Trophoblast cell (in vitro differentiated cells and primary cell): ENCODE results near the gene PARD3B.

Experiments
- DNase-seq, 2 donors: peaks; one replicate each; pipeline ENCODE4 v3.0.0-alpha.2; 2016
- H2AFZ ChIP-seq: 2 replicates; pipeline ENCODE4 v1.6.1; 2013; ENCODE audit warnings: low read length, moderate library complexity, mild to moderate bottlenecking; ENCODE audit not compliant: insufficient read depth, poor library complexity
- H2AK5ac ChIP-seq: 2 replicates; pipeline ENCODE4 v1.6.1; 2013; ENCODE audit warnings: mild to moderate bottlenecking, low read length
- H2BK120ac ChIP-seq: 2 replicates; pipeline ENCODE4 v1.6.1; 2013; ENCODE audit warnings: low read length, mild to moderate bottlenecking, moderate library complexity; ENCODE audit not compliant: insufficient read depth, poor library complexity
- H2BK12ac ChIP-seq: 2 replicates; pipeline ENCODE4 v1.6.1; 2013; ENCODE audit warnings: mild to moderate bottlenecking, low read length, moderate library complexity
- H2BK5ac ChIP-seq: 2 replicates; pipeline ENCODE4 v1.6.1; 2013; ENCODE audit warnings: low read length, low read depth, moderate library complexity, mild to moderate bottlenecking; ENCODE audit not compliant: poor library complexity
- H3K14ac ChIP-seq: 2 replicates; pipeline ENCODE4 v1.6.1; 2013; ENCODE audit warnings: mild to moderate bottlenecking, low read length
- H3K18ac ChIP-seq: 2 replicates; pipeline ENCODE4 v1.6.1; 2013; ENCODE audit warnings: mild to moderate bottlenecking, low read length
- H3K23ac ChIP-seq: 2 replicates; pipeline ENCODE4 v1.6.1; 2013; ENCODE audit warnings: low read length
- H3K27ac ChIP-seq: 2 replicates; pipeline ENCODE4 v1.5.1; 2013; ENCODE audit warnings: low read depth, mild to moderate bottlenecking, inconsistent platforms, low read length, moderate library complexity
- H3K27me3 ChIP-seq: 2 replicates; pipeline ENCODE4 v1.6.1; 2013; ENCODE audit warnings: inconsistent platforms, mild to moderate bottlenecking, low read length, moderate library complexity; ENCODE audit not compliant: insufficient read depth
- H3K36me3 ChIP-seq, 2 experiments: 1 replicate in 1 of 2; 2 replicates in 1 of 2; pipeline ENCODE4 v1.6.1; 2013; ENCODE audit warnings: low read length in 2 of 2, mild to moderate bottlenecking in 2 of 2, moderate library complexity in 1 of 2; ENCODE audit not compliant: insufficient read depth in 2 of 2, control insufficient read depth in 1 of 2
- H3K4ac ChIP-seq: 2 replicates; pipeline ENCODE4 v1.6.1; 2013; ENCODE audit warnings: low read depth, mild to moderate bottlenecking, low read length, moderate library complexity
- H3K4me1 ChIP-seq, 2 experiments: 1 replicate in 1 of 2; 2 replicates in 1 of 2; pipeline ENCODE4 v1.6.1; 2013; ENCODE audit warnings: low read length in 2 of 2, mild to moderate bottlenecking in 2 of 2, moderate library complexity in 1 of 2; ENCODE audit not compliant: insufficient read depth in 2 of 2, control insufficient read depth in 1 of 2
- H3K4me2 ChIP-seq: 2 replicates; pipeline ENCODE4 v1.6.1; 2013; ENCODE audit warnings: inconsistent platforms, mild to moderate bottlenecking, low read length, moderate library complexity
- H3K4me3 ChIP-seq: 2 replicates; pipeline ENCODE4 v1.5.1; 2013; ENCODE audit warnings: mild to moderate bottlenecking, low read depth, low read length, inconsistent platforms
- H3K79me1 ChIP-seq: one replicate; pipeline ENCODE4 v1.6.1; 2013; ENCODE audit warnings: low read length
- H3K79me2 ChIP-seq: 2 replicates; pipeline ENCODE4 v1.6.1; 2013; ENCODE audit warnings: low read length, mild to moderate bottlenecking; ENCODE audit not compliant: control insufficient read depth, insufficient read depth, poor library complexity
- H3K9ac ChIP-seq: 2 replicates; pipeline ENCODE4 v1.6.1; 2013; ENCODE audit warnings: mild to moderate bottlenecking, low read length
- H3K9me3 ChIP-seq: 2 replicates; pipeline ENCODE4 v1.6.1; 2013; ENCODE audit warnings: low read depth, mild to moderate bottlenecking, control low read depth, inconsistent platforms, low read length; ENCODE audit not compliant: insufficient read depth
- H4K12ac ChIP-seq: 2 replicates; pipeline ENCODE4 v1.6.1; 2013; ENCODE audit warnings: low read depth, mild to moderate bottlenecking, low read length, moderate library complexity
- H4K8ac ChIP-seq: 2 replicates; pipeline ENCODE4 v1.6.1; 2013; ENCODE audit warnings: low read depth, mild to moderate bottlenecking, low read length, moderate library complexity
- H4K91ac ChIP-seq: one replicate; pipeline ENCODE4 v1.6.1; 2013; ENCODE audit warnings: low read depth, mild to moderate bottlenecking, low read length, moderate library complexity
- WGBS: extraction: QIAGEN DNeasy Blood & Tissue Kit; methylation state at CpG from one replicate; pipeline ENCODE4 v1.1.7; 2013; ENCODE audit warnings: missing lambda C conversion rate; ENCODE audit not compliant: insufficient read length, insufficient coverage; ENCODE audit errors: extremely low coverage; 5-methylcytosine and 5-hydroxymethylcytosine counted together

The PARD3B gene

GRCh38 chr2:204876311-204876710 lies 331.0 kb downstream of the PARD3B start:
- no peaks in the 10 kb centered on the region for H3K27me3 ChIP-seq
- no peak overlapping the region for H3K4me3 ChIP-seq
- no peak for DNase-seq
- no peak overlapping the region for H3K4me2 ChIP-seq
- no peak overlapping the region for H3K4ac ChIP-seq
- H3K79me1 ChIP-seq: peaks cover 6% of the 10 kb centered on the region
- H2AK5ac ChIP-seq: no peak overlapping the region
- no peak overlapping the region for H4K91ac ChIP-seq
- no peak overlapping the region for H3K27ac ChIP-seq
- no CpG with 5 or more reads among the region's 4 CpGs for WGBS
- H3K36me3 ChIP-seq: no peaks in the 10 kb centered on the region
- H3K18ac ChIP-seq: no peak overlapping the region
- no peak overlapping the region for H2AFZ ChIP-seq
- H3K4me1 ChIP-seq: peaks cover 2 to 5% of the 10 kb centered on the region in 2 experiments
- no peak overlapping the region for H3K23ac ChIP-seq
- H3K9me3 ChIP-seq: no peaks in the 10 kb centered on the region
- H2BK12ac ChIP-seq: no peak overlapping the region
- no peak overlapping the region for H4K12ac ChIP-seq
- H2BK120ac ChIP-seq: no peak overlapping the region
- H3K79me2 ChIP-seq: no peaks in the 10 kb centered on the region
- H2BK5ac ChIP-seq: no peak overlapping the region
- no peak overlapping the region for H3K9ac ChIP-seq
- no peak overlapping the region for H4K8ac ChIP-seq
- H3K14ac ChIP-seq: no peak overlapping the region

- H3K23ac ChIP-seq: no peak overlapping the region
- no peak overlapping the region for H4K12ac ChIP-seq
- H2BK5ac ChIP-seq: no peak overlapping the region
- DNase-seq: no peak
- no peak overlapping the region for H4K91ac ChIP-seq
- H3K4me3 ChIP-seq: no peak overlapping the region
- no peaks in the 10 kb centered on the region for H3K27me3 ChIP-seq
- no peak overlapping the region for H3K14ac ChIP-seq
- H3K9me3 ChIP-seq: no peaks in the 10 kb centered on the region
- no peaks in the 10 kb centered on the region for H3K79me2 ChIP-seq
- no peak overlapping the region for H2BK120ac ChIP-seq
- H3K4me1 ChIP-seq: peaks cover 2 to 5% of the 10 kb centered on the region in 2 experiments
- peaks cover 8% of the 10 kb centered on the region for H3K79me1 ChIP-seq
- no peak overlapping the region for H2AFZ ChIP-seq
- H4K8ac ChIP-seq: no peak overlapping the region
- H2BK12ac ChIP-seq: no peak overlapping the region
- no peaks in the 10 kb centered on the region for H3K36me3 ChIP-seq
- H3K4me2 ChIP-seq: no peak overlapping the region
- H2AK5ac ChIP-seq: no peak overlapping the region
- H3K4ac ChIP-seq: no peak overlapping the region
- H3K9ac ChIP-seq: no peak overlapping the region
- no peak overlapping the region for H3K27ac ChIP-seq
- H3K18ac ChIP-seq: no peak overlapping the region
Observed at GRCh38 chr2:204877691-204878090, 332.4 kb downstream of the PARD3B start.

- Histone ChIP-seq H2BK5ac (no peak overlapping the region), H2BK120ac (no peak overlapping the region), H4K91ac (no peak overlapping the region), H3K4me2 (no peak overlapping the region), H3K27ac (no peak overlapping the region), H2BK12ac (no peak overlapping the region), H3K9ac (no peak overlapping the region), H3K18ac (no peak overlapping the region), H4K8ac (no peak overlapping the region), H3K27me3 (no peaks in the 10 kb centered on the region), H2AFZ (no peak overlapping the region), H3K4me1 (peaks cover 2 to 5% of the 10 kb centered on the region in 2 experiments), H3K14ac (no peak overlapping the region), H3K36me3 (no peaks in the 10 kb centered on the region), H2AK5ac (no peak overlapping the region), H3K4ac (no peak overlapping the region), H3K23ac (no peak overlapping the region), H3K4me3 (no peak overlapping the region), H3K9me3 (no peaks in the 10 kb centered on the region), H3K79me1 (peaks cover 6% of the 10 kb centered on the region), H3K79me2 (no peaks in the 10 kb centered on the region), H4K12ac (no peak overlapping the region)
- no CpG with 5 or more reads among the region's 3 CpGs for WGBS
- DNase-seq: no peak
Observed at GRCh38 chr2:204880928-204881327, 335.7 kb downstream of the PARD3B start.

- Histone ChIP-seq H4K12ac (no peak overlapping the region), H3K14ac (no peak overlapping the region), H3K9ac (no peak overlapping the region), H3K4ac (no peak overlapping the region), H3K4me3 (no peak overlapping the region), H3K27me3 (no peaks in the 10 kb centered on the region), H2AK5ac (no peak overlapping the region), H4K8ac (no peak overlapping the region), H3K23ac (no peak overlapping the region), H2BK120ac (peak overlapping the region; percentile 29), H2AFZ (no peak overlapping the region), H3K79me2 (no peaks in the 10 kb centered on the region), H3K27ac (peak overlapping the region; percentile 52), H3K79me1 (peaks cover 10% of the 10 kb centered on the region), H3K36me3 (no peaks in the 10 kb centered on the region), H2BK12ac (no peak overlapping the region), H4K91ac (peak overlapping the region; percentile 11), H2BK5ac (peak overlapping the region; percentile 18), H3K18ac (no peak overlapping the region), H3K4me2 (no peak overlapping the region), H3K9me3 (no peaks in the 10 kb centered on the region), H3K4me1 (peaks cover 2 to 5% of the 10 kb centered on the region in 2 experiments)
- DNase-seq: no peak
- no CpG with 5 or more reads among the region's 4 CpGs for WGBS
Observed at GRCh38 chr2:204881655-204882054, 336.4 kb downstream of the PARD3B start.
